8988T (cell line): Measurements from ENCODE around the gene SYT5.
"Not testable (repeated sequence)": the region's sequence is repeated elsewhere in the genome, so short reads cannot be mapped to it uniquely, and the experiment has no call there.

ENCODE experiments used
- DNase-seq: peaks from one replicate; pipeline ENCODE4 v3.0.0; 2011

The SYT5 gene

DNA sequence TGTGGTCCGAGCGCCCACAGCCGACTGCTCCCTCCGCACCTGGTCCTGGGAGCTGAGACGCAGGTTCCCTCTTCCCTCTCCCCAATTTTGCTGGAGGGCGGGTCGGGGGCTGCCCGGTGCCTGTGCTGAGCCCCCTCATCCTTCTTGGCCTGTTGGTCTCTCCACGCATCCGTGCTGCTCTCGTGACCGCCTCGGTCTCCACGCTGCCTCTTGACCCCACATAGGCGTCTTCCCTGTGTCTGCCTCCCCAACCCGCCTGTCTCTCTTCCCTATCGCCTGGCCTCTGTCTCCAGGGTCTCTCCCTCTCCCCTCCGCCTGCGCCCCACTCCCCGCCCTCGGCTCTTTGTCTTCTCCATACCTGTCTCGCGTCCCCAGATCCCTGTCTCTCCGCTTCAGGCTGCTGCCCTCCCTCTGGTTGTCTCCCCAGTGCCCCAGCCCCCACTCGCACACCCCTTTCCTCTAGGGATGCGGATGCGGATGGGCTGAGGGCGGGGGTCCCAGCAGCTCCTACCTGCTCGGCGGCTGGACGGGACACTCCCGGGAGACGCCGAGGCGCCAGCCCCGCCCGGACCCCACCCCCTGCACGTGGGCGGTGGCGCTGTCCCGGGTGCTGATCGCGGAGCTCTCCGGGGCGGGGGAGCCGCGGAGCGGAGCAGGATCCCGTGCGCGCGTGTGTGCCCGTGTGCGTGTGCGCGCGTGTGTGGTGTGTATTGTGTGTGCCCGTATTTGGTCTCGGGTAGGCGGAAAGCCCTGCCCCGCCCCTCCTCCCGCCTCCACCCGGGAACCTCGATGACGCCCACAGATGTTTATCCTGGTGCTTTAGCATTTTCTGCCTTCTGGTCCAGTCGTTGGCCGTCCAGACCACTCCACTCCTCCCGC is at the start of gene SYT5:
Gene SYT5, minus strand, starts transcription at position 684 of the 879 bp plus-strand sequence. CDS start 1,248 bp downstream, outside the sequence.
- peak; percentile 59 for DNase-seq

DNA sequence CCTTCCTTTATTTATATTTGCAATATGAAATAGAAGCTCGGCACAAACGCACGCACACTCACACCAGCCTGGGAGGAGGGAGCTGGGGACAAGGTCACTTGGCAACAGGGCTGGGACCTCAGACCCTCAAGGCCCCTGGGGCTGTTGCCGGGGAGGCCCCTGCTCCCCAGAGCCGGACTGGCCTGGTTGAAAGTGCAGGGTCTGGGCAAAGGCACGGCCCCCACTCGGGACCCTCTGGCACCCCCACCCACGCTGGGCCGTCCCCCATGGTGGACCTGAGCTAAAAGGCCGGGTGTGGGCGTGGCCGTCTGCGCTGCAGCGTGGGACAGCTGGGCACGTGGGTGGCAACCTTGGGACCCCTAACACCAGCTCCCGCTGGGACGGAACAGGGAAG is 49.7 kb upstream of the SYT5 start:
- no peak for DNase-seq

DNA sequence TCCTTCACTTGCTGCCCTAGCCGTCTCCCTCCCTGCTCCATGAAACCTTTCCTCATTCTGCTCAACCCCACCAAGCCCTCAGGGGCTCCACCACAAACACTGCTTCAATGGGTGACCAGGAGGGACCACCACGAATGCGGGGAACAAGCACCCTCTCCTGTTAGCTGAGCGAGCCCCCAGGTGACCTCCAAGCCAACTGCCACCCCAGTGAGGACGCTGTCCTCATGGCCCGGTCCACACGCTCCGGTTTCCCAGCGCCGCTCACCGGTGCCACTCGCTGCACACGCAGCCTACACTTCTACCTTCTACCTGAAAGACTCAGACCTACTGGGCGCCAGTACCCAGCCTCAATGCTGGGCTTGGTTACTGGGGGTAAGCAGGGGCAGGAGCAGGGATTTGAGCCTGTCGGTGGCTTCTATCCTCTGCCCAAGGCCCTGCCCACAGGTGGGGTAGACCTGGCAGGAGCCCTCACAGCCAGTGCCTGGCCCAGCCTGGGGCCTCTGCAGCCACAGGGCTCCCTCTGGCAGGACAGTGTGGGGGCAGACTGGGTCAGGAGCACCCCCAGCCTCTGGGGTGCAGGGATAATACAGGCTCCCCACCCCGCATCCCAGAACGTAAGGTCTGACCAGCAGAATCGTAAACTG is 49.2 kb upstream of the SYT5 start:
- DNase-seq, result no peak

DNA sequence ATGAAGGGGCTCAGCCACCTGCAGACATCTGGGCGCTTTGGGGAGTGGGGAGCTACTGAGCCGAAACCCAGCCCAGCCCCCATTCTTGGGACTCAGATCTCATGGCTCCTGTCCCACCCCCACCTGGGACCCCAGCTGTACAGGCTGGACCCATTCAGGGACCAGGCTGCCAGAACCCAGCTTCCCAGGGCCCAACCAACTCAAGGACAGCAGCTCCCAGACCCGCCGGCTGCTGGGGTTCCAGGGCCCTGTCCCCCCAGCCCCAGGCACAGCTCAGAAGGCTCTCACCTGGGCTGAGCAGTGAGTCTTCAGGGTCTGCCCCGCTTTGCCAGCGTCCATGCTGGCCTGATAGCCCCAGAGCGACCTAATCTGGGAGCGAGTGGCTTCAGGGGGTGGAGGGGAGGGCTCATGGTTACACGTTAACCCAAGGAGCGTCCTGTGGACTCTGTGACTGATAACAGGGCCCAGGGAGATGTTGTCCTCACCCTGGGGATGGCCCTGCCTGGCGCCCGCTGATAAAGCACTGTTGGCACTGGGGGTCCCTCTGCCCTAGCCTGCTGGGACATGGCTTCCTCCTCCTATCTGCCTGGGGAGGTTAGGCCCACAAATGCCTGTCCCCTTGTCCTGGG is 48.4 kb upstream of the SYT5 start, which contains the start of gene TMEM86B:
Gene TMEM86B, minus strand, starts transcription at position 361 of the 629 bp plus-strand sequence. Its CDS starts 22 bp downstream, at position 339.
- DNase-seq, result no peak

DNA sequence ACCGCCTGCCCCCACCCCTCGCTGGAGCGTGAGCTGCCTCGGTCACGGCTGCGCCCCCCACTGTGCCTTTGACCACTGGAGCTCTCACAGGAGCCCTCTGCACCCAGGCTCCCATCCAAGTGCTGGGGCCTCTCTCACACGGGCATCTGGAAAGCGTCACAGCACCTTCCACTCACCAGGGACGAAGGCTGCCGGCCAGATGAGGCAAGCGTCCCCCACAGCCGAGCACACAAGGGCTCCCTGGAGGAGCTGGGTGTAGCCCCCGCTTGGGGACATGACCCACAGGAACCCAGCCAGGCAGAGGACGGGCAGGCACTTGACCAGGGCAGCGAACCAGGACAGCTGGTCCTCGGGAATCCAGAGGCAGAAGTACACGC is 47.9 kb upstream of the SYT5 start:
- no peak for DNase-seq

DNA sequence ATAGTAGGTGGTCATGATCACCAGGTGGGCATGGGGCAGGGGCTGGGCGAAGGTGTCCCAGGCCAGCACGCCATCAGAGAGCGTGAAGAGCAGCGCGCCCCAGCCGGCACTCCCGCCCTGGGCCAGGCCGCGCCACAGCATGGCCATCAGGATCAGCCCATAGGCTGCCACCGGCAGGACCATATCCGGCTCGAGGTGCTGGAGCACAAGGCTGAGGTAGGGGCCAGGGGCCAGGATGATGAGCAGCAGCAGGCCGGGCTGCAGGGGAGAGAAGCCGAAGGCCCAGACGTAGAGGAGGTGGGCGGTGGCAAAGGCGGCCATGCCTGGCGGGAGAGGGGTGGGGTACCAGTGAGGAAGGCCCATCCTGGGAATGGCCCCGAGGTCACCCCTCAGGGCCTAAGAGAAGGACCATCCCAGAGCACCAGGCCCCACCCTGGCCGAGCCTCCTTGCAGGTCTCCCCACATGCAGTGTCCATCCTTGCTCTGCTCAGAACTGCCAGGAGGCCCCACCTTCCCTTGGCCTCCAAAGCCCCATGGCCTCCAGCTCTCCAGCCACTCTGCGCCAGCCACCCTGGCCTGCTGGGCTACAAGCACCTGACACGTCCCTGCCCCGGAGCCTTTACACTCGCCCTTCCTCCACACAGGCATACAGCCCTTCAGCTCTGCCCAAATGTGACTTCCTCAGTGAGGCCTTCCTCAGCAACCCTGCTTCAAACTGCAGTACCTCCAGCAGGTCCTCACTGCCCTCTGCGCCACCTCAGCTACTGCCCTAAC is 47.3 kb upstream of the SYT5 start:
- DNase-seq, result no peak

DNA sequence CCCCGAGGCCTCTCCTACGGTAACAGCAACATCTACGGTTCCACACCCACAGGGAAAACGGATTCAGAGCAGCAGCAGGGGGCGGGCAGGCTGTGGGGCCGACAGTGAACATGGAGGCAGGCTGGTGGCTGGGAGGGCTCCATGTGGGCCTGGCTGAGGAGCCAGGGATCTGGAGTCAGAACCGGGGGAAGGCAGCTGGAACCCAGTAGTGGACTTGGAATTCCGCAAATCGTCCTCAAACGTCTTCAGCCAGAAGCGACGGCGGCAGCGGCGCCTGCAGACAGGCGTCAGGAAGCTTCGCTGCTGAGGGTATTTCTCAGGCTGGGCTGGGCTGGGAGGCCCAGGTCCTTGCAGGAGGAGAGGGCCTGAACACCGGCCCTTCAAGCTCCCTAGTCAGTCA is 46.7 kb upstream of the SYT5 start:
- no peak for DNase-seq

DNA sequence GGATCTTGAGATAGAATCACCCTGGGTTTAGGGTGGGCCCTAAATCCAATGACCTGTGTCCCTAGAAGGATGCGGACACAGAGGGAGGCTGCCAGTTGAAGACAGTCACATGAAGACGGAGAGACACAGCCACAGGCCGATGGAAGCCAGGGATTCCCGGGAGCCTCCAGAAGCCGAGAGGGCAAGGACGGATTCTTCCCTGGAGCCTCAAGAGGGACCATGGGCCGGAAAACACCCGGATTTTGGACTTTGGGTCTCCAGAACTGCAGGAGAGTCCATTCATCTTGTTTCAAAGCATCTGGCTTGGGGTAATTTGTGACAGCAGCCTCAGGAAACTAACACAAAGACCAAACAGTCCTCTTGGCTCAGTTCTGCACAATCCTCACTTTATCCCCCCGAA is 46.2 kb upstream of the SYT5 start:
- no peak for DNase-seq

DNA sequence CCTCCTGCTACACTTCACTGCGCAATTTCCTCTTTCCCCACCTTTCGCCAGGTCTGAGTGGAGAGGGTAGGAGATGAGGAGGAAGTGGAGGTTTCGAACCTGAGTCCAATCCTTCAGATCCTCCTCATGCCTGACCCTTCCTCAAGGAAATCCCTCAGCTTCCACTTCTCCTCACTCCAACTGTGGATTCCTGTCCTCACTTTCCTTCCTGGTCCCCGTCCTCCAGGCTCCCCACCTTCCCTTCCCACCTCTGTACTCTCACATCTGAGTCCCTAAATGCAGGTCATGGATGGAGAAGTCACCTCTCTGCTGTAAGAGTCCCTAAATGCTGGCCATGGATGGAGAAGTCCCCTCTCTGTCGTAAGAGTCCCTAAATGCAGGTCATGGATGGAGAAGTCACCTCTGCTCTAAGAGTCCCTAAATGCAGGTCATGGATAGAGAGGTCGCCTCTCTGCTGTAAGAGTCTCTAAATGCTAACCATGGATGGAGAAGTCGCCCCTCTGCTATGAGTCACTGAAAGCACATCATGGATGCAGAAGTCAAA is 45.4 kb upstream of the SYT5 start:
- DNase-seq, result no peak

DNA sequence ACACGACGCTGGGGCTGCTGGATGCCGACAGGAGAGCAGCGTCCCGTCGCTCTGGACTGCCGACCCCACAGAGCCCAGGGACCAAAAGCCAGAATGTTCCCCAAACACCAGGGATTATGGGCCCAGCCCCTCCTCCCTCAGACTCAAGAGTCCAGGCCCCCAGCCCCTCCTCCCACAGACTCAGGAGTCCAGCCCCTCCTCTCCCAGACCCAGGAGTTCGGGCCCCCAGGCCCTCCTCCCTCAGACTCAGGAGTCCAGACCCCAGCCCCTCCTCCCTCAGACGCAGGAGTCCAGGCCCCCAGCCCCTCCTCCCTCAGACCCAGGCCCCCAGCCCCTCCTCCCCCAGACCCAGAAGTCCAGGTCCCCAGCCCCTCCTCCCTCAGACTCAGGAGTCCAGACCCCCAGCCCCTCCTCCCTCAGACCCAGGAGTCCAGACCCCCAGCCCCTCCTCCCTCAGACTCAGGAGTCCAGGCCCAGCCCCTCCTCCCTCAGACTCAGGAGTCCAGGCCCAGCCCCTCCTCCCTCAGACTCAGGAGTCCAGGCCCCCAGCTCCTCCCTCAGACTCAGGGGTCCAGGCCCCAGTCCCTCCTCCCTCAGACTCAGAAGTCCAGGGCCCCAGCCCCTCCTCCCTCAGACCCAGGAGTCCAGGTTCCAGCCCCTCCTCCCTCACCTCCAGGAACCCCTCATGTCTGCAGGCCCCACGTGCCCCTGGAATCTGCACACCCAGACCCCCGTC is 44.8 kb upstream of the SYT5 start:
- DNase-seq, result not testable (repeated sequence)

DNA sequence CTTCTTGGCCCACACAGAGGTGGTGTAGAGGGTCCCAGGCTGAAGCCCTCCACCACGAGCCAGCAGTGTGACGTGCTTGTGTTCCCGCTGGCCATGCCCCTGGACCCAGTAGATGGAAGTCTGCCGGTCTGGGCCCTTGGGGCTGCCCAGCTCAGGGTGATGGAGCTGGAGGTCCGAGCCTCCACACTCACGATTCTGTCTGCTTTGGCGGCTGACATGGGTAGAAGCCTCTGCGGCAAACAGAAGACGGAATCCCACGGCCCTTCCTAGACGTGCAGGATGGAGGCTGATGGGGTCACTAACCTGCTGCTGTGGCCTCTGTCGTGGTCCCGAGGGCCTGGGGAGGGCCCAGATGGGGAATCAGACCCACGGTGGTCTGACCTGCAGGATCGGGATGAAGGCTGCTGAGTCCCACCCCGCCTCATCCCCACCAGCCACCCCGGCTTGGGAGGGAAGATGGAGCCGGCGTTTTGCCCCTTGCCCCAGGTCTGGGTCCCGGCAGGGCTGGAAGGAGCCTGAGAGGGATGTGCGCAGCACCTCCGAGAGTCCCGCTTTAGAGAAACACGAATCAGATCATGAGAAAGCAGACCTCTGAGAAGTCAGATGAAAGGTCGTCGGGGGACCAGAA is 44.1 kb upstream of the SYT5 start:
- no peak for DNase-seq

DNA sequence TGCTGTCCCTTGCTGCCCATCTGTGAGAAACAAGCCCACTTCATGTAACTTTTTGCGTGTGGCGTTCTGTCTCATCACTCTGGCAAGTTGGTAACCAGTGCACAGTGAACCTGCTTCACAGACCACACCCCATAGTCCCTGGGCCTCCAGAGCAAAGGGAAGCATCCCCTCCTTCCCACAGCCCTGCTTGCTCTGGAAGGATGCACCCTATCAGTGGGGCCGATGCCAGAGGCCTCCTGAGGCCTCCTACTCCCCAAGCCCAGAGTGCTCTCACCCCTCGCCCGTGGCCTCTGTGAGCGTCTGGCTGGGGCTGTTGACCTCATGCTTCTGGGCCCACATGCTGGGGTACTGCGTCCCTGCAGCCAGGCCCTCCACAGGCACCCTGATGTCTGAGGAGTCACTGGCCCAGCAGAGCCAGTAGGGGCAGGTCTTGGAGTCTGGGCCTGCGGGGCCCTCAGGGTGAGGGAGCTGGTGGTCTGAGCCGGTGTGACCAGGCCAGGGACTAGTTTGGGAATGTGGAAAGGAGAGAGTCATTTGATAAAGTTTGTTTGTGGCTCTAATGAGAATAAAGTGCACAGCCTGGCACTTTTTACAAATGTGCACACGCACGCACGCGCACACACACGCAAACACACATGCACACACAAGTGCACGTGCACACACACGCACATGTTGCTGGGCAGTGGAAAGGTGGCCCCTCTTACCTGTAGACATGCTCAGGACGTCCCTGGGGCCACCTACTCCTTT is 43.4 kb upstream of the SYT5 start:
- DNase-seq, result no peak

DNA sequence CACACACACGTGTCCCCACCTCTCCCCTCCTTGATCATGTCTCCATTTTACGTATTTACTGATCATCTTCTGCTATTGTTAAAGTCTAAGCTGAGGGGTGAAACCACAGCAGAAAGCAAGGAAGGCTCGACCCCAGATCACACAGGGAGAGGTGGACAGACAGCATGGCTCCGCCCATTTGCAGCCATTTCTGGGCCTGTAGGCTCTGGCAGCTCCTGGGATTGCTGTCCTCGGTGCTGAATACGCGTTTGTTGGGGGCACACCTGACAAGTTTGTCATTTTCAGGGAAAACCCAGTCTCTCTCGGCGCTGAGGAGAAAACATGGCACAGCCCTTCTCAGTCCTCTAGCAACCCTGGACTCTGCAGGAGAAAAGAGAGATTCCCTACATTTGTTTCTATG is 40.4 kb upstream of the SYT5 start:
- DNase-seq, result no peak

DNA sequence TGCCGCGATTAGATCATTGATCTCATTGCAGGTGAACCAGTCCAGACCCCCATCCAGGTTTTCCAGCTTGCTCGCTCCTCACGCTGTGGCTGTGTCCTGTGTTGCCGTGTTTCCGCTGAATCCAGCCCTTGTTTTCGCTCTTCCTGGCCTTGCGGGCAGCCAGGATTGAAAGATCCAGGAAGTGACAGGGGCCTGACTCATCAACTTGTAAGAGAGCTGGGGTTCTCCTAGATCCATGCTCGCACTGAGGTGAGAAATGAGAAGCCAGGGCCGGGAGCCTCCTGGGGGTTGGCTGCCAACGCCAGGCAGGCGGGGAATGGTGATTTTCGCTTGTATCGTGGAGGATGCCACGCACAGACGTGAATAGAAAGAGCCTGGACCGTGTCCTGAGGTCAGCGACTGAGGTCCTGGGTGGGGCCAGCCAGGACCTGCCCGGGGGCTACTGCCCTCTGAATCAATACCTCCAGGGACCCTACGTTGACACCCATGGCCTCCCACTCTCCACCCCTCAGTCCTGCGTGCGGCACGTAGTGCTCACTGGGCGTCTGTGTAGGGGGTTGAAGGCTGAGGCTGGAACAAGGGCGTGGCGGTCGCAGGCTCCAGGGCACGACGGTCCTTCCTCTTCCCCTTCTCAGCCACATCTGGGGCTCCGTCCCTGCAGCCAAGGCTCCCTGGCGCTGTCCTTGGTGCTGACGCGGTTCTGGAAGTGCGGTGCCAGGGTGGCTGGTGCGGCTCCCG is 36.5 kb upstream of the SYT5 start:
- DNase-seq, result peak; percentile 79

DNA sequence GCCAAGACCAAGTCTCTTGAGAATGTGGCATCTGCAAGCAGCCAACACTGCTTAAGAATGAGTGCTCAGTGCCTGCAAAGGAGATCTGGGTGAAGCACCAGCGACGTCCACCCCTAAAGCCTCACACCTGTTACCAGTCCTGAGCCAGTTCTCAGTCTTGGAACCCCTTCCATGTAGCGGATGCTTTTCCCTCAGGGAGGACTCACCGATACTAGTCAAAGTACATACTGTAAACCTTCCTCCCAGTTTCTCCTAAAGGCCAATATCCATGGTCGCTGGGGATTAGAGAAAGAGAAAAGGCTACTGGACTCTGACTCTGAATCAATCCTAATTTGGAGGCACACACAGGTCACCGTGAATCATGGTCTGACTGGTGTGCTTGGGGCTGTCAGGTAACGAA is 33.5 kb upstream of the SYT5 start:
- DNase-seq, result no peak

DNA sequence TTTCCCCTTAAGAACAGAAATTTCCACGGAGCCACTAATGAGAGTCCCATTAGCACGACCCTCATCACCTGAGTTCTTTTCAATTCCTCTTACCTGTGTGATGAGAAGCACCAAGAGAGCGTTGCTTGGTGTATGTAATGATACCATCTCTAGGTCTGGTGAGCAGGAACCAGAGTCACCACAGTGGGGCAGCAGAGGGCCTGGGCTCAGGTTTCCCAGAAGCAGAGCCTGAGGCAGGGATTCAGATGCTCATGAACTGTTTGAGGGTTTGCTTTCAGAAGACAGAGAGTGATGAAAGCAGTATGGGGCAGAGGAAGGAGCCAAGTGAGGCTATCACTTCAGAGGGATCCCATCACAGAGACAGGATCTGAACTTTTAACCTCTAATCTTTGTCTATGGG is 32.4 kb upstream of the SYT5 start:
- no peak for DNase-seq

DNA sequence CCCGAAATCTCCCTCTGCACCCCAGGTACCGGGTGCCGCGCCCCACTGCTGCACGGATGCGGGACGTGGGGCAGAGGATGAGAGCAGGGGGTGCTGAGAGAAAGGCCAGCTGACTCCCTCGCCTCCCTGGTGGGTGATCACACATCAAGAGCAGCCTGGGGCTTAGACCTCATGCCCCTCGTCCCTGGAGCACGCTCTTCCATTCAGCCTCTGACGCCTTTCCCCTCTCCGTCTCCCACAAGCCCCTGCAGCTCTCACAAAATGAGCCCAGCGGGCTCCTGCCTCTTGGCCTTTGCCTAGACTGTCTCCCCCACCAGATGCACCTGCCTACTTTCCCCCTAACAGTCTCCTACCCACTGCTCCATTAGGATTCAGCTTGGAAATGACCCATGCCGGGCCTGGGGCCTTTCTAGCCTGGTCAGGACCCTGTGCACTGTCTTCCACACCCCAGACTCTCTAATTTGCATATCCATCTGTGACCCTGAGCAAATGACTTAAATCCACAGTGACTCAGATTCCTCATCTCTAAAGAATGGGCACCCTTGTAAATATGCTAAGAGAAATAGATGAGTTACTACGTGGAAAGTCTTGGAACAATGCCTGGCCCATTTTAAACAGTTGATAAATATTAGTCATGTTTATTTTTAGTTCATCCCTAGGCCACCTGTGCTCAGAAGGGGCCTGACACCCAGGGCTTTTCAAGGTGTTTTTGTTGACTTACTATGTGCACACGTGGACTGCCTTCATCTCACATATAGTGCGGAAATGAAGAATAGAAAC is 29.8 kb upstream of the SYT5 start:
- DNase-seq, result no peak

DNA sequence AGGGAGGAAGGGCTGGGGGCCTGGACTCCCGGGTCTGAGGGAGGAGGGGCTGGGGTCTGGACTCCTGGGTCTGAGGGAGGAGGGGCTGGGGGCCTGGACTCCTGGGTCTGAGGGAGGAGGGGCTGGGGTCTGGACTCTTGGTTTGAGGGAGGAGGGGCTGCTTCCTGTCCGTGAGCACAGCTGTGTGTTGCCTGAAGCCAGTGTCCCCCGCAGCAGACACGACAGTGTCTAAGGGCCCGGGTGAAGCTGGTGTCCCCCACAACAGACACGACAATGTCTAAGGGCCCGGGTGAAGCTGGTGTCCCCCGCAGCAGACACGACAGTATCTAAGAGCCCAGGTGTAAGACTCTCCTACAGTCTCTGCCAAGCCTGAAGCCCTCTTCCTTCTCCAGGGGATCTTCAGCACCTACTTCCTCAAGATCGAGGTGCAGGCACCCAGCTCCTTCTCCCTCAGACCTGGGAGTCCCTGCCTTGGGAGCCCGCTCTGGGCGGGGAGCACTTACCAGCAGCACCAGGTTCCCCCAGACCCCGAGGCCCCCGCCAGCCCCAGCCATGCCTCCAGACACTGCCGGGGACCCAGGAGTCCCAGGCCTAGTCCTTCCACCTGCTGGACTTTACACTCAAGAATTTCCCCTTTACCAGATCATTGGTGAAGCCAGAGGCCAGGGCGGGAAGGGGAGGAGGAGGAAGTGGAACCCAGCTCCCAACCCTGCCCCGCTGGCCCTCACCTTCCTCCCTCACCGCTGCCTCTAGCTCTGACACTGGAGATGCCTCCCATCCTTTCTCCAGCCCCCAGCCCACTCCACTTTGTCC is 29.0 kb upstream of the SYT5 start, which contains the start of gene PTPRH:
Gene PTPRH, minus strand, starts transcription at position 622 of the 813 bp plus-strand sequence. Its CDS starts 68 bp downstream, at position 554.
- DNase-seq, result no peak
